ENCODE results near the gene ASCL1.

The ASCL1 gene

DNA sequence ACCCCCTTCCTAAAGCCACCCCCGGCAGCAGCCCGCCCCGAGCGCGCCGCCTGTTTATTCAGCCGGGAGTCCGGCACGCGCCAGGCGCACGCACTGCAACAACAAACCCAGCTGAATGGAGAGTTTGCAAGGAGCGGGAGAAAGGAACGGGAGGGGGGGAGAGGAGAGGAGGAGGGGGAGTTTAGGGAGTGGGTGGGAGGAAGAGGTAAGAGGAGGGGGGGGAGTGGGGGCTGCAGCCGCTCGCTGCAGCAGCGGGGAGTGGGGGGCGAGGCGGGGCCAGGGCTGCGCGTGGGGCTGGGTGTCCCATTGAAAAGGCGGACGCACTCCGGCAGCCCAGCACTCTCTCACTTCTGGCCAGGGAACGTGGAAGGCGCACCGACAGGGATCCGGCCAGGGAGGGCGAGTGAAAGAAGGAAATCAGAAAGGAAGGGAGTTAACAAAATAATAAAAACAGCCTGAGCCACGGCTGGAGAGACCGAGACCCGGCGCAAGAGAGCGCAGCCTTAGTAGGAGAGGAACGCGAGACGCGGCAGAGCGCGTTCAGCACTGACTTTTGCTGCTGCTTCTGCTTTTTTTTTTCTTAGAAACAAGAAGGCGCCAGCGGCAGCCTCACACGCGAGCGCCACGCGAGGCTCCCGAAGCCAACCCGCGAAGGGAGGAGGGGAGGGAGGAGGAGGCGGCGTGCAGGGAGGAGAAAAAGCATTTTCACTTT, at the start of gene ASCL1:
TSS of gene ASCL1 (plus strand) at position 336 of the 712 bp plus-strand sequence. CDS start 571 bp downstream, outside the sequence.
- Histone ChIP-seq H3K27ac (no peak within 1 kb of the TSS), H3K4me3 (peak within 1 kb of the TSS; percentile 69)
- TF ChIP-seq, protein P1, sequence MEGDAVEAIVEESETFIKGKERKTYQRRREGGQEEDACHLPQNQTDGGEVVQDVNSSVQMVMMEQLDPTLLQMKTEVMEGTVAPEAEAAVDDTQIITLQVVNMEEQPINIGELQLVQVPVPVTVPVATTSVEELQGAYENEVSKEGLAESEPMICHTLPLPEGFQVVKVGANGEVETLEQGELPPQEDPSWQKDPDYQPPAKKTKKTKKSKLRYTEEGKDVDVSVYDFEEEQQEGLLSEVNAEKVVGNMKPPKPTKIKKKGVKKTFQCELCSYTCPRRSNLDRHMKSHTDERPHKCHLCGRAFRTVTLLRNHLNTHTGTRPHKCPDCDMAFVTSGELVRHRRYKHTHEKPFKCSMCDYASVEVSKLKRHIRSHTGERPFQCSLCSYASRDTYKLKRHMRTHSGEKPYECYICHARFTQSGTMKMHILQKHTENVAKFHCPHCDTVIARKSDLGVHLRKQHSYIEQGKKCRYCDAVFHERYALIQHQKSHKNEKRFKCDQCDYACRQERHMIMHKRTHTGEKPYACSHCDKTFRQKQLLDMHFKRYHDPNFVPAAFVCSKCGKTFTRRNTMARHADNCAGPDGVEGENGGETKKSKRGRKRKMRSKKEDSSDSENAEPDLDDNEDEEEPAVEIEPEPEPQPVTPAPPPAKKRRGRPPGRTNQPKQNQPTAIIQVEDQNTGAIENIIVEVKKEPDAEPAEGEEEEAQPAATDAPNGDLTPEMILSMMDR (IDR thresholded peaks at IDR 0.05): no peak
- no peak for DNase-seq (ENCODE audit: low spot score)

DNA sequence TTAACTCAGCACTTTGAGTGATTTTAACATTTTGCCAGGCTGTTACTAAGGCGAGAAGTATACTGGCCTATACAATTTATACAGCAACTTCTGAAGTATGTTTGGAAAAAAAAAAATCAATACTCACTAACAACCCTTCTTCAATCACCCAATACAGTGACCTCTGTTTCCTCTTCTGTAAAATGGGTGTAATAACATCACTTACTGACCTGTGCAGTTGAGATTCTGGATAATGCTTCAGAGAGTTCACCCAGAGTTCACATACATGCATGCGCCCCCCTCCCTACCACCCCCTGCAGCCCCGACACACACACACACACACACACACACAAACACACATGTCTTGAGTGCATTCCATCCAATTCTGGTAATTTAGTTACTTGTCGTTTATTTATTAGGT, 49.6 kb upstream of the ASCL1 start:
- no peak for DNase-seq (ENCODE audit: low spot score)
- TF ChIP-seq, protein P1 (IDR thresholded peaks at IDR 0.05): no peak
- Histone ChIP-seq H3K4me3 (no peak overlapping the region), H3K27ac (no peak overlapping the region)

DNA sequence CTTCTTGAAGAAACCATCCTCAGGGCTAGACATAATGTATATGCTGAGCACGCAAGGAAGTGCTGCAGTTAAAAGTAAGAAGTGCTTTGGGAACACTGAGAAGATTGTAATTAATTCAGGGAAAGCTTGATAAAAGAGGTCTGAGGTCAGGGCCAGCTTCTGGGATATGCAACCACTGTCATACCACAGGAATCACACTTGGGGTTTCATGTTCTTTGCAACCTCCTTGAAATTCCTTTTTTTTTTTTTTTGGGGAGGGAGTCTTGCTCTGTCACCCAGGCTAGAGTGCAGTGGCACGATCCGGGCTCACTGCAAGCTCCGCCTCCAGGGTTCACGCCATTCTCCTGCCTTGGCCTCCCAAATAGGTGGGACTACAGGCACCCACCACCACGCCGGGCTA, 47.3 kb upstream of the ASCL1 start:
- H3K27ac ChIP-seq: no peak overlapping the region
- H3K4me3 ChIP-seq: no peak overlapping the region
- TF ChIP-seq, protein P1 (IDR thresholded peaks at IDR 0.05): no peak
- DNase-seq (ENCODE audit: low spot score): no peak

DNA sequence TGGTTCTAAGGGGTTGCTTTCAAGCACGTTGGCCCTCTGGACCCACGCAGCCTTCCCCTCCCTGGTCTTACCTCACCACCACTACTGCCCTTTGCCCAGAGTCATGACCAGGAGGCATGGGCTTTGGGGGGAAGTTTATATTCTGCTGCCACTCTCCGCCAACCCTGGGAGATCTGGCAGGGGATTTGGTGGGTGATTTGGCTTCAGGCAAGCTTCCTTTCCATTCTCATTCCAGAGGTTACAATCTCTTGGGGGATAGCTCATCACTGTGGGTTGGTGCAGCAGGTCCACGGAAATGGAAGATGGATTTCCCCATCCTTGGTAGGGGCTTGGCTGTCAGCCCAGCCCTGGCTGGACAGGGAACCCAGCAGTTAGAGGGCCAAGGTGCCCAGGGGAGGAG, 46.7 kb upstream of the ASCL1 start:
- TF ChIP-seq, protein P1 (IDR thresholded peaks at IDR 0.05): no peak
- no peak overlapping the region for H3K27ac ChIP-seq
- DNase-seq (ENCODE audit: low spot score): no peak
- H3K4me3 ChIP-seq: no peak overlapping the region

DNA sequence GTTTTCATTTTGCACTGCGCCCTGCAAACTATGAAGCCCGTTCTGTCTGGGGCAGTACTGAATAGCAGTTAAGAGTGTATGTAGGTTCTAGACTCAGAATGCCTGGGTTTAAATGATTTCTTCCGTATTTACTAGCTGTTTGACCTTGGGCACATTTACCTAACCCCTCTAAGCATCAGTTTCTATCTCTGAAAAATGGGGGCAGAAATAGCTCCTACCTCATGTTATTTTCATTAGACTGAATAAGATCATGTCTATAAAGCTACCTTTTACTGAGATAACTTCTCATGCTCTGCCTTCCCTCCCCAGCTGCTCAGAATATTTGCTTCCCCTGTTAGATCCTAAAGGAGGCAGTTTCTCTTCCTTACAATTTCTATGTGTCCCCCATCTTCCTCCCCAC, 46.2 kb upstream of the ASCL1 start:
- Histone ChIP-seq H3K27ac (no peak overlapping the region), H3K4me3 (no peak overlapping the region)
- DNase-seq (ENCODE audit: low spot score): no peak
- TF ChIP-seq, protein P1 (IDR thresholded peaks at IDR 0.05): no peak

DNA sequence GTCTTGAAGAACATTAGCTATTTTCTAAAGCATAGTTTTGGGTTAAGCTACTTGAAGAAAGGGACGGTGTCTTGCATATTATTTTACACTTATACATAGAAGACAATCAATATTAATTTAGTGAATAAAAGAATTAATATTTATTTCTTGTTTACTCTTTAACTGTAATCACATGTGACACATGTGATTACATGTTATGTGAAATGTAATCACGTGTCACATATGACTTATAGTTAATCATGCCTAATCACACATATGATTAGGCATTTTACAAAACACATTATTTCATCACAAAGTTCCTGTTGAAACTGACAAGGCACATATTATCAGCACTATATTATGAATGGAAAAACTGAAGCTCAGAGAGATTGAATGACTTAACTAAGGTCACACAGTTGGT, 45.2 kb upstream of the ASCL1 start:
- DNase-seq (ENCODE audit: low spot score): no peak

More for the DNA sequence above, 45.2 kb upstream of the ASCL1 start:
- TF ChIP-seq, protein P1 (IDR thresholded peaks at IDR 0.05): no peak
- Histone ChIP-seq H3K4me3 (no peak overlapping the region), H3K27ac (no peak overlapping the region)
